H54 (cell line): ENCODE measurements around the gene ROR2.

Experiments used
- DNase-seq: peaks from one replicate; pipeline ENCODE4 v3.0.0; 2011; ENCODE audit warnings: low spot score, mixed read lengths; ENCODE audit not compliant: insufficient read length
- FAIRE-seq: peaks from 3 replicates; lab custom pipeline; 2011; peaks lifted over from hg19 to GRCh38; lab: Jason Lieb, UNC
- POLR2A ChIP-seq: IDR thresholded peaks from 2 replicates; pipeline ENCODE4 v1.6.1; 2011; ENCODE audit warnings: low read depth, mild to moderate bottlenecking, low read length

Gene ROR2

DNA sequence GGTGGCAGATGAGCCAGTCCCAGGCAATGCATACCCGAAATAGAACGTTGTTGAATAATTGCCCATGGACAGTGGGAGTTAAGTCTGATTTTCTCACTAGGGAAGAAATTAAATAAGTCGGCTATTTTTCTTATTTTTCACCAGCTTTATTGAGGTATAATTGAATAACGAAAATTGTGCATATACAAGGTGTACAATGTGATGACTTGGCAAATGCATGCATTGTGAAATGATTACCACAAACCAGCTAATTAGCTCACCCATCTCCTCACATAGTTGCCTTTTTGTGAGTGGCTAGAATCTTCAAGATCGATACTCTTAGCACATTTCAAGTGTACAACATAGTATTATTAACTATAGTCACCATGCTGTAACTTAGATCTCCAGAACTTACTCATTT, 249.6 kb downstream of the ROR2 start:
- no peak for TF ChIP-seq POLR2A
- DNase-seq (no peak), FAIRE-seq (no peak)

DNA sequence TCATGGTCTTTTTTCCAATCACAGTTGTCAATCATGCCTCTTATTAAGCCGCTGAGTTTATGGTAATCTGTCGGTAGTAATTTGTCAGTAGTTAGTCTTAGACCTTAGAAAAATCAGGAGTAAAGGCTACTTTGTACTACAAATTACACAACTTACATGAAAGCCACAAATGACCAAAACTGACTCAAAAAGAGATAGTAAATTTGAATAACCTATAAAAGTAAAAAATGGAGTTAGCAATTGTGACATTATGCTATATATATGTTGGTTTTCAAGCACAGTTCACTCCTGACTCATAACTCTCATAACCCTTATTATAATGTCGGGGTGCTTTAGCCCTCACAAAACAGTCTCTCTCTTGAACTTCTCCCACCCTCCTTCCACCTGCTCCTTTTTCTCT, 251.8 kb downstream of the ROR2 start:
- TF ChIP-seq POLR2A: no peak
- DNase-seq (no peak), FAIRE-seq (no peak)

DNA sequence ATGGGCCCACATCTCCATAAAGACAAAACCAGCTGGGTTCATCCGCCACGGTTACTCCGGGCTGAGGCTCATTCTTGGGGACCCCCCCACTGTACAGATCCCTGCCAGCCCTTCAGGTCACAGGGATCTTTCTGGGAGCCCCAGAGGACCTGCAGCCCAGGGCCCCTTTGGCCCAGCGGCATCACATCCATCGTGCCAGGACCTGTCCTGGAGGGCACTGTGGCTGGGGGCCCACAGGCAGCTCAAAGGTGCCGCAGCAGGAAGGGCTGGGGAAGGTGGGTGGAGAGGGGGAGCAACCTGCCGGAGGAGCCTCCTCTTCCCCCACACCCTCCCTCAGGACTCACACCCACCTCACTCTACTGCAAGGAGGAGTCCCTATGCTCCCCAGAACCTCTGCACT, 252.8 kb downstream of the ROR2 start:
- no peak for TF ChIP-seq POLR2A

DNA sequence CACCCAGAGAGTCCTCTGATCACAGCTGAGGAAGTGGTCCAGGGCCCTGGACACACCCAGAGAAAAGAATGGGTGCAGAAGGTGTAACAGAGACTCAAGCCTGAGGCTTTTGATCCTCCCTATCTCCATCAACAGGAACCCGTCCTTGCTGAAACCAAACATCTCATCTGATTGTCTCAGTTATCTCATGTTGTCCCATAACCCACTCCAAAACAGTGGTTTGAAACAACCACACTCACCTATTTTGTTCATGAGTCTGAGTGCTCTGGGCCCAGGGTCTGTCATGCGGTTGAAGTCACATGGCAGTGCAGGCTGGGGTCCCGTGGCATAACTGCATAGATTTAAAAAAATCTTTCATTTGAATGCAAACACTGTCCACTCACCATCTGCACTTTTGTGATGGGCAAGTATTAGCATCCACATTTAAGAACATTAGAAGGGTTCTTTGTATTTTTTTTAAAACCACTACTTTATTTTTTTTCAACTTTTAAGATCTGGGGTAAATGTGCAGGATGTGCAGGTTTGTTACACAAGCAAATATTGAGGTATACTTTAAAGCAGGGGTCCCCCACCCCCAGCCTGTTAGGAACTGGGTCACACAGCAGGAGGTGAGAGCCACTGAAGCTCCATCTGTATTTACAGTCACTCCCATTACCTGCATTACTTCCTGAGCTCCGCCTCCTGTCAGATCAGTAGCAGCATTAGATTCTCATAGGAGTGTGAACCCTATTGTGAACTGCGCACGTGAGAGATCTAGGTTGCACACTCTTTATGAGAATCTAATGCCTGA, 255.8 kb downstream of the ROR2 start:
- TF ChIP-seq POLR2A: no peak
- DNase-seq (no peak), FAIRE-seq (no peak)

More for the DNA sequence above, 252.8 kb downstream of the ROR2 start:
- FAIRE-seq (no peak), DNase-seq (no peak)

DNA sequence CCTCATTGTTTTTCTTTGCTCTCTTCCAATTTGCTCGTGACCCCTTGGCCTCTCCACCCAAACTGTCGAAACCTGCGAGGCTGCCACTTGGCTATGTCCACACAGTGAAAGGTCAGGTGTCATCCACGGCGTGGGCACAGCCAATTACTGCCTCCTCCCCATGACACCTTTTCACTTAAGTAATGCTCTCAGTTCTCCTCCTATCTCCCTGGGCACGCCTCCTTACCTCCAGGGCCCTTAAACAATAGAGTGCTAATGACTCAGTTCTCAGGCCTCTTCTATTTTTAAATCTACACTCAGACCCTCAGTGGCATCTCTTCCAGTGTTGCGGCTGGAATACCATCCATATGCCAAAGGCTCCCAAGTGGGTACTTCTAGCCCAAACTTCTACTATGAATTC, 256.8 kb downstream of the ROR2 start:
- DNase-seq (no peak), FAIRE-seq (no peak)

DNA sequence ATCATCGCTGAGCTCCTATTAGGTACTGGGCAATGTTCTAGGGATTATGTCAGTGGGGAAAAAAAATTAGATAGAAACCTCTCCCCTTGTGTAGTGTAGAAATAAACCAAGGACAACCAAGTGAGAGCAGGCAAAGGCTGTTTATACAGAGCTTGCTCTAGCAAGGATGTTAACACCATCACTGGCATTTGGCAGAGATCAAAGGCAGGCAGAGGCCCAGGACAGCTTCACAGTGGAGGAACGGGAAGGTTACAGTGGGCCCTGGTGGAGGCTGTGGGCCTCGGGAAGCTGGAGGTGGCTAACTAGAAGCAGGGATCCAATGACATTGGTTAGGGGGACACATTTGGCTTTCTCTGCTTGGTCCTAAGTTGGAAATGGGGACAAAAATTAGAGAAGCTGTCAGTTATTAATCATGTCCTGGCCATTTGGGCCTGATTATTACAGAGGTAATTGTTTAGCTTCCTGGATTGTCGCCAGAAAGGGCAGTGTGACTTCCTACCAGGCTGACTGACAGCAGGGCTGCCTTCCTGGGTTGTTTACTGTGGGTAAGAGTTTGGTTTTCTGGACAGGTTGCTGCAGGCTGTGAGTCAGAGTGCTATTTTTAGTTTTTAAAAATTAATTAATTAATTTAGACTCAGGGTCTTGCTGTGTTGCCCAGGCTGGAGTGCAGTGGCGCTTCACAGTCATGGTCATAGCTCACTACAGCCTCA, 259.3 kb downstream of the ROR2 start:
- DNase-seq (no peak), FAIRE-seq (no peak)
- TF ChIP-seq POLR2A: no peak

More for the DNA sequence above, 256.8 kb downstream of the ROR2 start:
- no peak for TF ChIP-seq POLR2A

DNA sequence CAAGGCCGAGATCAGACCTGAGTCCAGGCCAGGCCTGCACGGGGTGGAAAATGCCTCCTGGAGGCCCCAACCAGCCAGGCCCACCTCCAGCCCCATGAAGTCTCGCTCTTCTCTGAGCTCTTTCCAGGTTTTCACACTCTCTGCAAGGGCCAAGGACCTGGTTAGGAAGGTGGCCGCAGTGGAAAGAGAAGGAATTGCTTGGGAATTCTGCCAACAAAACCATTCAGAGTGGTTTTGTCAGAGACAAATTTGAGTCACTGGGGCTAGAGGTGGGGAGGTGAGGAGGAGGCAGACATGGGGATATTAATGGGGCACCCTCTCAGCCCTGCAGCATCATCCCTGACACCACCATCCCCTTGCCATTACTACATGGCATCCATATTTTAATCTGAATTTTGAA, 261.0 kb downstream of the ROR2 start:
- no peak for DNase-seq
- TF ChIP-seq POLR2A: no peak
- no peak for FAIRE-seq

DNA sequence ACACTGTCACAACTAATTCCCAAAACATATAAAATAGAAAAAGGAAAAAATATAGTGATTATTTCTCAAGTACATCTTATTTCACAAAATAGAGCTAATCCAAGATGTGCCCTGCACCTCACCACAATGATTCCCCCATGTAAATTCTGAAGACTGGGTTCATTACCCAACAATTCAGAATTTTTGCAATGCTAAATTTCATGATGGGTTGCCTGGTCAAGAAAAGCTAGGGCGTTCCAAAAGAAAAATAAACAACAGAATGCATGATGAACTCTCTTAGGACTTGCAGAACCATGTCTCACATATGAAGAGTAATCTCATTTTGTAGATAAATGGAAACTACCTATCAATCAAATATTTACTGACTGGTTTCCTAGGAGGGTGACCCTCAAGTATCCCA, 266.8 kb downstream of the ROR2 start:
- DNase-seq (no peak), FAIRE-seq (no peak)
- no peak for TF ChIP-seq POLR2A

DNA sequence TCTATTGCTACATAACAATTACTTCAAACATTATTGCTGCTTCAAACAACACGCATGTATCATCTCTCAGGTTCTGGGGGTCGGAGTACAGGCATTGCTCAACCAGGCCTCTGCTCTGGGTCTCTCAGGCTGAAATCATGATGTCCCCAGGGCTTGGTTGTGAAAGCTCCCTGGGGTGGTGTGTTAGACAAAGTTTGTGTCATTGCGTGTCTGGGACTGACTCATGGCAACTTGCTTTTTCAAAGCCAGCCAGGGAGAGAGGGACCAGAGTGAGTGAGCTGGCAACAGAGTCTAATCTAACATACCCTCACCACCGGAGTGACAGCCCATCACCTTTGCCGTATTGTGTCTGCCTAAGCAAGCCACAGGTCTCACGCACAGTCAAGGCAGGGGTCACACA, 267.2 kb downstream of the ROR2 start:
- TF ChIP-seq POLR2A: no peak
- DNase-seq (no peak), FAIRE-seq (no peak)

DNA sequence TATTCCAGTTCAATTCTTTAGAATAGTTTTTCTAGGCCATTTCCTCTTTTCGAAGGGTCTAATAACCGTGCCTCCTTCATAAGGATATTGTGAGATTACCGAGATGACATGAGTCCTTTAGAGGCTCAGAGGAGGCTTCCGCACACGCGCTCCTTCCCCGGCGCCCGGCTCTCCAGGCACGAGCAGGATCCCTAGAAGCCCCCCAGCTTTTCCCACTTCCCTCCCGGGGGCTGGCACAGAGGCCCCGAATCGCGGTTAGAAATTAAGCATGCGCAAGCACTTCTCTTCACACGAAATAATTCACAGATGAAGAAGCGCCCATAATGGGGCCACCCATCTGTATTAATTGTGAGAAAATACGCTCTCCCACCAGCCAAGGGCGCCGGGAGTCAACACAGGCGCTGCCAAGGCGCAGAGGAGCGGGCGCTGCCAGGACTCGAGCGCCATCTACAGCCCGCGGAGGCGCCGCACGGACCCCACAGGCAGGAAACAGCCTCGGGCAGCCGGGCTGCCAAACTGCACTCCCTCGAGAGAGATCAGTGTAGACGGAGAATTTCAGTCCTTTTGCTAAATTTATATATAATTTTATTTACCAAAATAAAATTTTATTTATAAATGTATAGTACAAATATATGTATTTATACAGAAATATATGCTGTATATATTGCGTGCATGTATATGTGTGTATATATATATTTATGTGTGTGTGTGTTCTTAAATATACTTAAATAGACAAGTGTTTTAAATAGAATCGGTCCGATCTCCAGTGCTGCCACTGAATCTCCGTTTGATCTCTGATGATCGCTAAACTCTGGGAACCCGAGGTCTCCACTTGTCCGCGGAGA, 268.3 kb downstream of the ROR2 start:
- TF ChIP-seq POLR2A: no peak
- FAIRE-seq (no peak), DNase-seq (peak; percentile 95)

DNA sequence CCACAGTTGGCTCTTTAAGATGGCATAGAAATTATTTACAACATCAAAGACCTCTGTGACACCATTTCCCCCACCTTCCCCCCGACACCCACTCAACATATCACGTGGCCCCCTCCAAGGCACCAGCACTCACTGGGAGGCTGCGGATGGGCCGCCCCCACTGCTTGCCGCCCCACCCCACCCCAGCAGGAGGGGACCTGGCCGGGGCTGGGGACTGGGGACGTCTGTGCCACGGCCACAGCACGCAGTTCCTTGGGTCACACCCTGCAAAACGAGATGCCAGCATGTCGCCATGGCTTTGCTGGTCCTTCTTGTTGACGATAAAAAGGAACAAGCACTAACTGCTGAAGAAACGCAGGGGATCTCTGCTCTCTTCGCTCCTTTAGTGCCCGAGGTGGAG, 269.0 kb downstream of the ROR2 start:
- FAIRE-seq (no peak), DNase-seq (no peak)
- no peak for TF ChIP-seq POLR2A

DNA sequence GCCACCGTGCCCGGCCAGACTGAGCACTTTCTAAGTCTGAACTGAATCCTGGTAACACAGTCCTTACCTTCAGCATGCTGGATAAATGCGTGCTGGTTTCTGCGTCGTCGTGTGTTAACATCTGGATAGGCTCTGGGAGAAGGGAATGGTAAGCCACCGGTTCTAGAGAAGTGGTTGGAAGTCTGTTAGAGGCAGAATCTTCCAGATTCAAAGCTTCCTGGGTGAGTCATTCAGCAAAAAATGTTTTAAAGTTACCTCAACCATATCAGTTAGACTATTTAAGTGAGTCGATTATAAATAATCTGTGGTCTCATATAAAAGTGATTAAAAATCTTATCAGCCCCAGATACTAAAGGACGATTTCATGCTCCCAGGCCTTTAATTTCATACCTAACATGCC, 269.9 kb downstream of the ROR2 start:
- TF ChIP-seq POLR2A: no peak
- no peak for FAIRE-seq
- no peak for DNase-seq

DNA sequence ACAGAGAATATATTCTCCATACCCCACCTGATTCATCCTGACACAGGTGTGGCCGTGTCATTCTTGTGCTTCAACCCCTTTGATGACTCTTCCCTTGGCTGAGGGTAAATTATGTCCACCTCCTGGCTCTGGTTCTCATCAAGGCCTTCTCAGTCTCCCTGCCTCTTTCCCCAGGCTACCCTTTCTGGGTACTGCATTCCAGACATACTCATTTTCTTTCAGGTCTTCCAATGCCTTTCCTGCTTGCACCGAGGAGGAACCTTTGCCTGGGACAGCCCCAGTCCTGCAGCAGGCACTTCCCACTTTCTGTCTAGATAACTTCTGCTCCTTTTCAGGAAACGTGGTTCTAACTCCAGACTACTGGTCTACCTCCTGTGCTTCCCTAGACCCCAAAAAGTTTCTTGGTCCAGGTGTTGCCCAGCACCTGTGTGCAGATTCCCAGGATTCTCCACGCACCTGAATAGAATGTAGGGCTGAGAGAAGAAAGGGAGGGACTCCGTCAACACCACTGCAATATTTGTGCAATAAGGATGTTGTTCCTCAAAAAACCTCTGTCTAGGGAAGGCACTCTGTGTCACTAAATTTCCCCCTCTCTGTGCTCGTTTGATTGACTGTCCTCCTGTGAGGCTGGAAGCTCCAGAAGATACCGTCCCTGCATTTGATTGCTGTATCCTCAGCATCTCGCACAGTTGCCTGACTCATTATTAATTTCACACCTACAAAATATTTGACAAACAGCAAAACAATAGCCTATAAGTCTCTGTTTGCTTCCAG, 271.0 kb downstream of the ROR2 start:
- DNase-seq (no peak), FAIRE-seq (no peak)
- no peak for TF ChIP-seq POLR2A
